MCF 10A (cell line): Measurements from ENCODE around the gene TOM1L1. TPM values are rescaled to one million over a fixed set of nuclear protein-coding genes. Genes with fewer than 3 reads are reported as not detected.
A peak's percentile ranks its signal among the peaks of the same experiment; 100 is the strongest.

Experiments
- BruUV-seq: library from RNA; stranded (reverse); fragments of 400-500 nt; replicated peaks from 2 replicates; lab custom pipeline; 2021; lab: Mats Ljungman, UMichigan
- CTCF ChIA-PET: fragments of 300-600 bp; sonication (Branson Sonifier 250); formaldehyde crosslinking; extraction: SDS; loops from one replicate; lab custom pipeline; 2021; ENCODE audit warnings: antibody characterized with exemption, inconsistent platforms; lab: Yijun Ruan, JAX
- POLR2A ChIA-PET: fragments of 300-600, 350-650 bp; sonication (Branson Sonifier 250); formaldehyde crosslinking; extraction: SDS; loops from one replicate; lab custom pipeline; 2020; ENCODE audit warnings: antibody characterized with exemption, inconsistent platforms; lab: Yijun Ruan, JAX
- DNase-seq: peaks from one replicate; pipeline ENCODE4 v3.0.0-alpha.2; 2018; ENCODE audit not compliant: unreplicated experiment
- H3K27ac Mint-ChIP-seq: one replicate; pipeline ENCODE4 v1.8.0; 2022; ENCODE audit warnings: mild to moderate bottlenecking, low read depth, mixed read lengths; ENCODE audit not compliant: unreplicated experiment
- H3K27me3 Mint-ChIP-seq: one replicate; pipeline ENCODE4 v1.8.0; 2022; ENCODE audit warnings: mixed read lengths; ENCODE audit not compliant: insufficient read depth, unreplicated experiment
- H3K36me3 Mint-ChIP-seq: one replicate; pipeline ENCODE4 v1.8.0; 2022; ENCODE audit warnings: mild to moderate bottlenecking, moderate library complexity, mixed read lengths; ENCODE audit not compliant: insufficient read depth, unreplicated experiment
- H3K4me1 Mint-ChIP-seq: one replicate; pipeline ENCODE4 v1.8.0; 2022; ENCODE audit warnings: mixed read lengths; ENCODE audit not compliant: insufficient read depth, unreplicated experiment
- H3K4me3 Mint-ChIP-seq: one replicate; pipeline ENCODE4 v1.8.0; 2022; ENCODE audit warnings: mild to moderate bottlenecking, moderate library complexity, mixed read lengths; ENCODE audit not compliant: unreplicated experiment
- H3K9me3 Mint-ChIP-seq: one replicate; pipeline ENCODE4 v1.8.0; 2022; ENCODE audit warnings: mixed read lengths; ENCODE audit not compliant: unreplicated experiment
- intact Hi-C: fragments of 100-400 bp; cut with micrococcal nuclease; formaldehyde crosslinking; loops from 2 replicates; pipeline ENCODE4 v1.14.1; 2022
- total RNA-seq: library from RNA; stranded (reverse); gene quantifications from 2 replicates; pipeline ENCODE4 v1.2.3, GENCODE V29; 2022
- TF ChIP-seq, protein P1 (sequence below): fragments of 200-600 bp; IDR thresholded peaks from one replicate; pipeline ENCODE4 v1.8.0; 2022; ENCODE audit warnings: antibody characterized with exemption, mild to moderate bottlenecking; ENCODE audit not compliant: unreplicated experiment

TOM1L1 gene
- total RNA-seq, 1 experiment from 2014 or later: 157 TPM

DNA sequence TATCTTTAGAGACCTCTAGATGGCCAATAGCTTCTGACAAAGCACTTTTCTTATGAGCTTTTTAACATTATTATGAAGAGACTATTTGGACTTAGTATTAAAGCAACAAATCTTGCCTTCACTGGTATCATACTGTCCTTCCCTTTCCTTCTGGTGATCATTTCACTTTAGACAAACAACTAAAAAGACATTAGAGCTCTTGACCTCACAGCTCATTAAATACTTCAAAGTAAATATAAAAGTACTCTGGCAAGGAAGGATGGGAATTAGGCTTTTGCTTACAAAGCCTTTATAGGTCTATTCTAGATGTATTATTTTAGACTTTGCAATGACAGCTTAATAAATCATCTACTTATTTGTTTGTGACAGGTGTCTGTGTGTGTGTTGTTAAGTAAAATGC lies 79.0 kb downstream of the TOM1L1 start:
- Mint-ChIP-seq H3K36me3 (no peaks in the 10 kb centered on the region), H3K9me3 (no peaks in the 10 kb centered on the region), H3K4me3 (no peak overlapping the region), H3K27me3 (no peaks in the 10 kb centered on the region), H3K27ac (no peak overlapping the region), H3K4me1 (peaks cover 19% of the 10 kb centered on the region)
- TF ChIP-seq, protein P1, sequence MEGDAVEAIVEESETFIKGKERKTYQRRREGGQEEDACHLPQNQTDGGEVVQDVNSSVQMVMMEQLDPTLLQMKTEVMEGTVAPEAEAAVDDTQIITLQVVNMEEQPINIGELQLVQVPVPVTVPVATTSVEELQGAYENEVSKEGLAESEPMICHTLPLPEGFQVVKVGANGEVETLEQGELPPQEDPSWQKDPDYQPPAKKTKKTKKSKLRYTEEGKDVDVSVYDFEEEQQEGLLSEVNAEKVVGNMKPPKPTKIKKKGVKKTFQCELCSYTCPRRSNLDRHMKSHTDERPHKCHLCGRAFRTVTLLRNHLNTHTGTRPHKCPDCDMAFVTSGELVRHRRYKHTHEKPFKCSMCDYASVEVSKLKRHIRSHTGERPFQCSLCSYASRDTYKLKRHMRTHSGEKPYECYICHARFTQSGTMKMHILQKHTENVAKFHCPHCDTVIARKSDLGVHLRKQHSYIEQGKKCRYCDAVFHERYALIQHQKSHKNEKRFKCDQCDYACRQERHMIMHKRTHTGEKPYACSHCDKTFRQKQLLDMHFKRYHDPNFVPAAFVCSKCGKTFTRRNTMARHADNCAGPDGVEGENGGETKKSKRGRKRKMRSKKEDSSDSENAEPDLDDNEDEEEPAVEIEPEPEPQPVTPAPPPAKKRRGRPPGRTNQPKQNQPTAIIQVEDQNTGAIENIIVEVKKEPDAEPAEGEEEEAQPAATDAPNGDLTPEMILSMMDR: no peak
- POLR2A ChIA-PET: interaction anchor here (3.2 kb wide), 1 partner anchor 11 kb away, joined by 11 read pairs; the partner anchor contains the start of genes COX11 and STXBP4
- no peak for DNase-seq
- intact Hi-C loops: no loop called here
- CTCF ChIA-PET: interaction anchor here (1.4 kb wide), 1 partner anchor 14 kb away, joined by 7 read pairs; no protein-coding TSS in a partner anchor
- BruUV-seq: no TSS peak

DNA sequence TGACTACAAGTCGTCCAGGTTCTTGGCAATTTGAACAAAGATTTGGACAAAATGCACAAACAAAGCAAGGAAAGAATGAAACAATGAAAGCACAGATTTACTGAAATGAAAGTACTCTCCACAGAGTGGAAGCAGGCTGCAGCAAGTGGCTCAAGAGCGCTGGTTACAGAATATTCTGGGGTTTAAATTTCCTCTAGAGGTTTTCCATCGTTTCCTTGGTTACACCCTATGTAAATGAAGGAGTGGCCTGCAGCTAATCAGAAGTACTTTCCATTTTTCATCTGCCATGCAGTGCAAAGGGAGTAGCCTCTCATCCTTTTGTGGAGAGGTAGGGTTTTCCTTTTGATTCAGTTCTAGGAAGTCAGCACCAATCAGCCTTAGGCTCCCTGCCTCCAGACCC lies 79.7 kb downstream of the TOM1L1 start:
- Mint-ChIP-seq H3K9me3 (no peaks in the 10 kb centered on the region), H3K4me1 (peaks cover 19% of the 10 kb centered on the region), H3K4me3 (no peak overlapping the region), H3K27me3 (no peaks in the 10 kb centered on the region), H3K36me3 (no peaks in the 10 kb centered on the region), H3K27ac (no peak overlapping the region)
- POLR2A ChIA-PET: interaction anchor here (3.2 kb wide), 1 partner anchor 12 kb away, joined by 11 read pairs; the partner anchor contains the start of genes COX11 and STXBP4
- BruUV-seq: no TSS peak
- CTCF ChIA-PET: interaction anchor here (1.4 kb wide), 1 partner anchor 13 kb away, joined by 7 read pairs; no protein-coding TSS in a partner anchor
- TF ChIP-seq, protein P1: no peak
- no peak for DNase-seq
- intact Hi-C loops: no loop called here

GRCh38 chr17:54982399-54982798 lies 81.7 kb downstream of the TOM1L1 start:
- Mint-ChIP-seq H3K27me3 (no peaks in the 10 kb centered on the region), H3K9me3 (no peaks in the 10 kb centered on the region), H3K36me3 (no peaks in the 10 kb centered on the region), H3K4me1 (peaks cover 19% of the 10 kb centered on the region), H3K4me3 (no peak overlapping the region), H3K27ac (peak overlapping the region; percentile 5)
- intact Hi-C loops: no loop called here
- BruUV-seq: no TSS peak
- POLR2A ChIA-PET: no interaction called here
- DNase-seq: no peak
- TF ChIP-seq, protein P1: no peak
- CTCF ChIA-PET: interaction anchor here (1.2 kb wide), 1 partner anchor 374 kb away, joined by 3 read pairs; no protein-coding TSS in a partner anchor

- no peak overlapping the region for H3K27ac Mint-ChIP-seq
- TF ChIP-seq, protein P1: no peak
- no peak for DNase-seq
- H3K27me3 Mint-ChIP-seq: no peaks in the 10 kb centered on the region
- CTCF ChIA-PET: interaction anchor here (1.0 to 2.1 kb wide), 2 partner anchors 9 to 10 kb away, joined by 3 to 14 read pairs; no protein-coding TSS in a partner anchor
- intact Hi-C loops: no loop called here
- BruUV-seq: no TSS peak
- no peak overlapping the region for H3K4me3 Mint-ChIP-seq
- no peaks in the 10 kb centered on the region for H3K9me3 Mint-ChIP-seq
- no peaks in the 10 kb centered on the region for H3K36me3 Mint-ChIP-seq
- POLR2A ChIA-PET: no interaction called here
- peaks cover 19% of the 10 kb centered on the region for H3K4me1 Mint-ChIP-seq
Observed at GRCh38 chr17:54983260-54983659, 82.6 kb downstream of the TOM1L1 start.
